Stimulated activated CD4-positive, alpha-beta T cell treated with anti-CD3 and anti-CD28 coated beads, Interleukin-12 subunit alpha, Interleukin-12 subunit beta, amount 100 ng/mL, for 24 hours (primary cell): ENCODE results near the gene PCMT1.
"Not testable (repeated sequence)": the region's sequence is repeated elsewhere in the genome, so short reads cannot be mapped to it uniquely, and the experiment has no call there.

ENCODE experiments used
- DNase-seq, 2 experiments: peaks; one replicate each; pipeline ENCODE4 v3.0.0-alpha.2; 2020; ENCODE audit warnings: low read depth in 2 of 2

Gene PCMT1

GRCh38 chr6:149750136-149750609 lies 632 bp downstream of the PCMT1 start:
- peak; percentile 35 to 68 for DNase-seq

DNA sequence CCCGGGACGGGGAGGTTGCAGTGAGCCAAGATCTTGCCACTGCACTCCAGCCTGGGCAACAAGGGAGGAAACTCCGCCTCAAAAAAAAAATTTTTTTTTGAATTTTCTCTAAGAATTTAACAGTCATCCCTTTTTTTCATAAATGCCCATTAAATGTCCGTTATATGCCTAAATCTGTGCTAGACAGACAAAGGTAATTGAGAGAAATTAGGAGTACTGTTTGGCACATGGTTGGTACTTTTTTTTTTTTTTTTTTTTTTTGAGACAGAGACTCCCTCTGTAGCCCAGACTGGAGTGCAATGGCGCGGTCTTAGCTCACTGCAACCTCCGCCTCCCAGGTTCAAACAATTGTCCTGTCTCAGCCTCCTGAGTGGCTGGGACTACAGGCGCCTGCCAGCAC lies 1.7 kb downstream of the PCMT1 start:
- DNase-seq = no peak

- not testable (repeated sequence) for DNase-seq
Measured at GRCh38 chr6:149751920-149752319, 2.4 kb downstream of the PCMT1 start.

GRCh38 chr6:149752600-149753373 lies 3.2 kb downstream of the PCMT1 start:
- DNase-seq = no peak

- not testable (repeated sequence) for DNase-seq
Measured at GRCh38 chr6:149753374-149753637, 3.8 kb downstream of the PCMT1 start.

- no peak for DNase-seq
Measured at GRCh38 chr6:149754548-149754947, 5.0 kb downstream of the PCMT1 start.

DNA sequence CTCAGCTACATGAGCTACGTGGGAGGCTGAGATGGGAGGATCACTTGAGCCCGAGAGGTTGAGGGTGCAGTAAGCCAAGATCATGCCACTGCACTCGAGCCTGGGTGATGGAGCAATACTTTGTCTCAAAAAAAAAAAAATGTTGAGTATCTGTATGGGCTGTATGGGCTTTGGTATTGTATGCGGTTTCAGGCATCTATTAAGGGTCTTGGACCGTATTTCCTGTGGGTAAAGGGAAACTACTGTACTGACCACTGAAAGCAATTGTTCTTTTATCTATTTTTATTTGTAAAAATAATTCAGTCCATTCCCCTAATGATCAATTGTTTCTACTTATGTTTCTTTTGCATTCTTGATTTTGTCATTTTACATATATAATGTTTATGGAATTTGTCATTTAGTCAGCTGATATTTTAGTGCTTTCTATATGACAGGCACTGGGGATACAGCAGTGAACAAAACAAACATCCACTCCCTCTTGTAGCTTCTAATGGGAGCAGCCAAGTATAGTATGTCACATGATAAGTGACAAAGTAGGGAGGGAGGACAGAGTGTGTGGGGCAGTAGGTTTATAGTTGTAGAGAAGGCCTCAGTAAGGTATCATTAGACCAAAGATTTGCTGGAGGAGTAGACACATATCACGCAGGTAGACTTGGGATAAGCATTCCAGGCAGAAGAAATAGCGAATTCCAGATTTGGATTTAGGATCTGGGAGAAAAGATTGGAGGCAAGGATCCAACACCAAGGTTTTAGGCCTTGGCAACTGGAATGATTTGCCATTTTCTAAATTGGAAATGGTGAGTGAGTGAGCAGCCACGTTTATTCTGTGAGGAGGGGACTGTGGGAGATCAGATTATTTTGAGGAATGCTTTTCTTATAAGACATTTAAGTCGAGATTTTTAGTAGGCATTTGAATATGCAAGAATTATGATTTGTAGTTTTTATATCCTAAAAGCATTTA lies 6.0 kb downstream of the PCMT1 start:
- no peak for DNase-seq

DNA sequence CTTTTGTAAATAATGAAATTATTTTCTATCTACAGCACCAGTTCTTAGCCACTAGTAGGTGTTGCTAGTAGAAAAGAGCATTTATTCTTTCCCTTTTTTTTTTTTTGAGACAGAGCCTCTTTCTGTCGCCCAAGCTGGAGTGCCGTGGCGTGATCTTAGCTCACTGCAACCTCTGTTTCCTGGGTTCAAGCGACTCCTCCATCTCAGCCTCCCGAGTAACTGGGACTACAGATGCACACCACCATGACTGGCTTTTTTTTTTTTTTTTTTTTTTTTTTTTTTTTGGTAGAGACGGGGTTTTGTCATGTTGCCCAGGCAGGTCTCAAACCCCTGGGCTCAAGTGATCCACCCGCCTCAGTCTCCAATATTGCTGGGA lies 6.7 kb downstream of the PCMT1 start:
- no peak for DNase-seq

DNA sequence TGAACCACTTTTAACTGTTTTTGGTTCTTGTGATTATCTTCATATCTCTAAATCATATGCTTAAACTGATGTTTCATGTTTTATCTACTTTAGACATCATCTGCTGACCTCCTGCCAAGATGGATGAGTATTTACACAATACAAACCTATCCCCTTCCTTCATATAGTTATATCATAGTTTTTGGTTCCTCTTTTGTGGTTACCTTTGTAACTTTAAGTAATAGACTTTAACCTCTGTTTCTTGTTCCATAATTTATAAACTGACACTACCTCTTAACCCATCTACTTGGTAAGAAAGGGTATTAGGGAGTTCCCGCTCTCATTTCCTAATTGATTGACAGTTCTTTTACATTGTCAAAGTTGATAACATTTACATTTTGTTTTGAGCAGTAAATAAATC lies 11.9 kb downstream of the PCMT1 start:
- no peak for DNase-seq

DNA sequence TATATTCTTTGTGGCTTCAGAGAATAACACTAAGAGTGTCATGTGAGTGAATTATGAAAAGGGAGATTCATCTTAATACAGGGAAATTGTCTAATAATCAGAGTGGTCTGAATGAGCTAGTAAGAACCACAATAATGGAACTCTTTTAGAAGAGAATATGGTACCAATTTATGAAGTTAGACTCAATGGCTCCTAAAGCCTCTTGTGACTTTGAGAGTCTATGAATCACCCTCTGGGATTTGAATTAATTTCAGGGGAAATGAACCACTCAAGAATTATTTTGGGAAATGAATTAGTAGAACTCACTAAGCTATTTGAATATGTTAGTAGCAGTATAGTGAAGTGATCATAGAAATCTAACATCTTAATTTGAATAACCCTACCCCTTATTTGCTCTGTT lies 14.3 kb downstream of the PCMT1 start:
- no peak for DNase-seq

GRCh38 chr6:149766156-149766769 lies 16.7 kb downstream of the PCMT1 start:
- DNase-seq = no peak

DNA sequence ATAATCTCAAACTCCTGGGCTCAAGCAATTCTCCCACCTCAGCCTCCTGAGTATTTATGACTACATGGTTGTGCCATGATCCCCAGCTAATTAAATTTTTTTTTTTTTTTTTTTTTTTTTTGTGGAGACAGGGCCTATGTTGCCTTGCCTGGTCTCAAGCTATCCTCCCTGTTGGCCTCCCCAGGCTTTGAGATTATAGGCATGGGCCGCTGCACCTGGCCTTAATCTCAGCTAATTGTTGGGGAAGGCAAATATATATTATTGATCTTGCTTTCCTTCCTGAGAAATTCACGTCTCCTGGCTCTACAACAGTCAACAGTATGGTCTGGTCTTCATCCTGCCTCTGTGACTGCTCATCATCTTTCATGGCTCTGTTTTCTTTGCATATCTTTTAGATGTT lies 20.1 kb downstream of the PCMT1 start:
- DNase-seq = no peak

- no peak for DNase-seq
Measured at GRCh38 chr6:149771185-149771584, 21.6 kb downstream of the PCMT1 start.

GRCh38 chr6:149771925-149772324 lies 22.4 kb downstream of the PCMT1 start:
- DNase-seq = no peak

DNA sequence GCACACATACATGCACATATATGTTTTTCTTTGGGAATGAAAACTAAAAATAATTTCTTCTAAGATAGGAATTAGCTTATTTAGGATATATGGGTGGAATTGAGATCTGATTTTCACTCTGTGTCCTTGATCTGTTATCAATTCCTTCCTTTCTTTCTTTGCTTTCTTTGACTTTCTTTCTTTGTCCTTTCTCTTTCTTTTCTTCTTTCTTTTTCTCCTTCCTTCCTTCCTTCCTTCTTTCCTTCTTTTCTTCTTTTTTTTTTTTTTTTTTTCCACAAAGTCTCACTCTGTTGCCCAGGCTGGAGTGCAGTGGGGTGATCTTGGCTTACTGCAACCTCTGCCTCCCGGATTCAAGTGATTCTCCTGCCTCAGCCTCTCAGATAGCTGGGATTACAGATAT lies 28.1 kb downstream of the PCMT1 start:
- DNase-seq = no peak

DNA sequence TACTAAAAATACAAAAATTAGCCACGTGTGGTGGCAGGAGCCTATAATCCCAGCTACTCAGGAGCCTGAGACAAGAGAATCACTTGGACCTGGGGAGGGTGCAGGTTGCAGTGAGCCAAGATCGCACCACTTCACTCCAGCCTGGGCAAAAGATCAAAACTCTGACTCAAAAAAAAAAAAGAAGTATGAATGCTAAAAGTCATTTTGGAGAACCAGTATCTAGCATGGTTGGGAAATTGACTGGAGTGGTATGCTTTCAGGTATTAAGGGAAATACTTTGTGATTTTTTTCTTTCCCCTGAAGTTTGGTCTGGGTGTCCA lies 30.1 kb downstream of the PCMT1 start:
- no peak for DNase-seq

DNA sequence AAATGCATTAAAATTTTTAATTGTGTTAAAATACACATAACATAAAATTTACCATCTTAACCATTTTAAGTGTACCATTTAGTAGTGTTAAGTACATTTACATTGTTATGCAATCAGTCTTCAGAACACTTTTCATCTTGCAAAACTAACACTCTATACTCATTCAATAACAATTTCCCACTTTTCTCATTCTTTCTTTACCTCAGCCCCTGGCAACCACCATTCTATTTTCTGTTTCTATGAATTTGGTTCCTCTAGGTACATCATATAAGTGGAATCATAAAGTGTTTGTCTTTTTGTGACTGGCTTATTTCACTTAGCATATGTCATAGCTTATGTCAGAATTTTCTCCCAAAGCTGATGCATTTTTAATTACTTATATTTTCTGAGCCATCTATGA lies 32.2 kb downstream of the PCMT1 start:
- DNase-seq = no peak

DNA sequence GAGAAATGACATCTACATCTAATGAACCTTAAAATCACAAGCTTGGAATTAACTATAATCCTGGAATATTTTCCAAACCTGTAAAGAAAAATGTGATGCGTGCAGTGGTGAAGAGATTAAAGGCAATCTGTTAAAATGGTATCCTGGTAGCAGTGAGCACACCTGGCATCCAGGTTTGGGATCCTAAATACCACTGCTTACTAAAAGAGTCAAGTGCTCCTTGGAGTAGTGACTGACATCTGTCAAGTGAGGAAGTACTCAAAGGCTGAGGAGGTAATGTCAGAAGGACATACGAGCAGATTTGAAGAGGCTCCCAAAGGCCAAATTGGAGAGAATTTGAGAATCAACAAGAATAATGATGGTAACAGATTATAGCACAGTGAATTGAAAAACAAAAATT lies 32.8 kb downstream of the PCMT1 start:
- no peak for DNase-seq

GRCh38 chr6:149783551-149783950 lies 34.0 kb downstream of the PCMT1 start:
- DNase-seq = no peak

GRCh38 chr6:149806127-149806526 lies 56.6 kb downstream of the PCMT1 start:
- no peak for DNase-seq

DNA sequence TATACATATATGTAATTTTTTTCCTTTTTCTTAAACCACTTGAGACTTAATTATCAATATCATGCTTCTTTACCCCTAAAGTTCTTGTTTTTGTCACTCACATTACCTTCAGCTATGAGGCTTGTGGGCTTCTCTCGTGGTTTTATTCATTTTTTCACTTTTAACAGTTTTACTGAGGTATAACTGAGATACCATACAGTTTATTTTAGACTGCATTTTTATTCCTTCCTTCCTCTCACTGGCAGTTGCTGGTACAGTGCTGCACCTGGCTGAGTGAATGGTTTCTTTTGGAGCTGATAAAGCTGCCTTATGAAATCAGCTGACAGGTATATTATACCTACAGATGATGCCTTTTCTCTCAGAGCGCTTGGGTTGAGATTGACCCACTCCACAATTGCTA lies 60.3 kb downstream of the PCMT1 start:
- no peak for DNase-seq

DNA sequence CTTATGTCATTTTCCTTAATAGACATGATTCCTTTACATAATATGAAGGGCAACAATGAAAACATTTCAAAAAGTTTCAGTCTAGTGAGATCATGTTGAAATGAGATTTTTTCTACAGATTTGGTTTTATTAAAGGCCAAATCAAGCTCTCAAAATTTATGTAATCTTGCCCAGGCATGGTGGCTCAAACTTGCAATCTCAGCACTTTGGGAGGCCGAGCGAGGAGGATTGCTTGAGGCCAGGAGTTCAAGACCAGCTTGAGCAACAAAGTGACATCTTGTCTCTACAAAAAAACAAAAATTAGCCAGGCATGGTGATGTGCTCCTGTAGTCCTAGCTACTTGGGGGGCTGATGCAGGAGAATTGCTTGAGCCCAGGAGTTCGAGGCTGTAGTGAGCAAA lies 63.8 kb downstream of the PCMT1 start:
- no peak for DNase-seq

GRCh38 chr6:149815788-149816187 lies 66.2 kb downstream of the PCMT1 start:
- no peak for DNase-seq
